WTC11 (cell line): ENCODE results near the gene ATPAF1.

Experiments used
- CTCF ChIP-seq: fragments of 200-600 bp; IDR thresholded peaks from 2 replicates; pipeline ENCODE4 v1.8.0; 2022; ENCODE audit warnings: antibody characterized with exemption
- ESRRA ChIP-seq: sonication (generic); formaldehyde crosslinking; IDR thresholded peaks from 2 replicates; pipeline ENCODE4 v1.8.1; 2022; ENCODE audit warnings: mild to moderate bottlenecking, missing genetic modification reagents, borderline replicate concordance
- FOXK1 ChIP-seq: sonication (generic); formaldehyde crosslinking; IDR thresholded peaks from 2 replicates; pipeline ENCODE4 v1.8.0; 2022; ENCODE audit warnings: mild to moderate bottlenecking, moderate library complexity, missing genetic modification reagents
- NFE2L1 ChIP-seq: sonication (generic); formaldehyde crosslinking; IDR thresholded peaks from 2 replicates; pipeline ENCODE4 v1.8.1; 2023; ENCODE audit warnings: missing genetic modification reagents
- SP1 ChIP-seq: sonication (generic); formaldehyde crosslinking; conservative IDR thresholded peaks from 2 replicates; pipeline ENCODE4 v1.8.1; 2022; ENCODE audit warnings: missing genetic modification reagents
- ZBTB21 ChIP-seq: sonication (generic); formaldehyde crosslinking; IDR thresholded peaks from 2 replicates; pipeline ENCODE4 v1.8.1; 2023; ENCODE audit warnings: mild to moderate bottlenecking, missing genetic modification reagents, borderline replicate concordance
- ZNF219 ChIP-seq: sonication (generic); formaldehyde crosslinking; IDR thresholded peaks from 2 replicates; pipeline ENCODE4 v1.8.0; 2023; ENCODE audit warnings: missing genetic modification reagents, mild to moderate bottlenecking, borderline replicate concordance

GRCh38 chr1:46611691-46612221 is 56.4 kb downstream of the ATPAF1 start:
- TF ChIP-seq ESRRA (CRISPR knock-in tag): no peak
- TF ChIP-seq ZNF219 (CRISPR knock-in tag): no peak
- no peak for TF ChIP-seq CTCF
- TF ChIP-seq FOXK1 (CRISPR knock-in tag): no peak
- TF ChIP-seq NFE2L1: no peak
- TF ChIP-seq SP1 (CRISPR knock-in tag): no peak
- no peak for TF ChIP-seq ZBTB21
